ENCODE results near the gene SUPT6H.

DNA sequence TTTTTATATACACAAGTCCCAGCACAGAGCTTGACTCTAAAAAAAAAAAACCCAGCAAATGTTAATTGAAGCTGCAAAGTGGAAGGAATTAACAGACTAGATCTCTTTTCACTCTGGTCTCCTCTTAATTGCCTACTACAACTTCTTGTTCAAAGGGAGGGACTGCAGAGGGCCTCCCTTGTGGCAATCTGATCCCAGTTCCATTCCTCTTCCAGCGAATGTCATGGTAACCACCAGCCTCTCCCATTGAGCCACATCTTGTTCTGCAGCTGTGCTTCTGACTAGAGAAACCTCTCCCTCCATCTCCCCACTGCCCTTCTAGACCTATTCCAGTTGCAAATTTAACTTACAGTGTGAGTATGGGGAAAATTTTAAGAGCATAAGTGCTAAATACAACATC is 5.9 kb downstream of the SUPT6H start:
- TF ChIP-seq, protein P1, sequence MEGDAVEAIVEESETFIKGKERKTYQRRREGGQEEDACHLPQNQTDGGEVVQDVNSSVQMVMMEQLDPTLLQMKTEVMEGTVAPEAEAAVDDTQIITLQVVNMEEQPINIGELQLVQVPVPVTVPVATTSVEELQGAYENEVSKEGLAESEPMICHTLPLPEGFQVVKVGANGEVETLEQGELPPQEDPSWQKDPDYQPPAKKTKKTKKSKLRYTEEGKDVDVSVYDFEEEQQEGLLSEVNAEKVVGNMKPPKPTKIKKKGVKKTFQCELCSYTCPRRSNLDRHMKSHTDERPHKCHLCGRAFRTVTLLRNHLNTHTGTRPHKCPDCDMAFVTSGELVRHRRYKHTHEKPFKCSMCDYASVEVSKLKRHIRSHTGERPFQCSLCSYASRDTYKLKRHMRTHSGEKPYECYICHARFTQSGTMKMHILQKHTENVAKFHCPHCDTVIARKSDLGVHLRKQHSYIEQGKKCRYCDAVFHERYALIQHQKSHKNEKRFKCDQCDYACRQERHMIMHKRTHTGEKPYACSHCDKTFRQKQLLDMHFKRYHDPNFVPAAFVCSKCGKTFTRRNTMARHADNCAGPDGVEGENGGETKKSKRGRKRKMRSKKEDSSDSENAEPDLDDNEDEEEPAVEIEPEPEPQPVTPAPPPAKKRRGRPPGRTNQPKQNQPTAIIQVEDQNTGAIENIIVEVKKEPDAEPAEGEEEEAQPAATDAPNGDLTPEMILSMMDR (IDR thresholded peaks at IDR 0.05), result no peak
- TF ChIP-seq POLR2A (IDR thresholded peaks at IDR 0.05) (no peak), POLR2AphosphoS5 (IDR thresholded peaks at IDR 0.05) (no peak), EP300 (IDR thresholded peaks at IDR 0.05) (no peak)
